HFFc6 (cell line): ENCODE measurements around the gene FGF14. TPM values are rescaled to one million over a fixed set of nuclear protein-coding genes. Genes with fewer than 3 reads are reported as not detected.

ENCODE experiments used
- DNase-seq: peaks from one replicate; pipeline ENCODE4 v3.0.0-alpha.2; 2018
- H3K27ac Mint-ChIP-seq: 2 replicates; pipeline ENCODE4 v1.8.0; 2020; ENCODE audit warnings: mild to moderate bottlenecking, mixed read lengths
- H3K27me3 Mint-ChIP-seq: 2 replicates; pipeline ENCODE4 v1.8.0; 2021; ENCODE audit warnings: mild to moderate bottlenecking, moderate library complexity, mixed read lengths; ENCODE audit not compliant: insufficient read depth
- H3K36me3 Mint-ChIP-seq: 2 replicates; pipeline ENCODE4 v1.8.0; 2021; ENCODE audit warnings: low read depth, mixed read lengths
- H3K4me1 Mint-ChIP-seq: 2 replicates; pipeline ENCODE4 v1.8.0; 2020; ENCODE audit warnings: low read depth, mixed read lengths
- H3K4me3 Mint-ChIP-seq: 2 replicates; pipeline ENCODE4 v1.8.0; 2020; ENCODE audit warnings: mild to moderate bottlenecking, moderate library complexity, mixed read lengths
- H3K9me3 Mint-ChIP-seq: 2 replicates; pipeline ENCODE4 v1.8.0; 2020; ENCODE audit warnings: mild to moderate bottlenecking, mixed read lengths
- CTCF ChIP-seq: fragments of 200-600 bp; sonication (generic); IDR thresholded peaks from 2 replicates; pipeline ENCODE4 v1.5.0; 2021; ENCODE audit warnings: antibody characterized with exemption, mild to moderate bottlenecking
- total RNA-seq, 6 experiments: library from RNA; stranded (reverse); fragmentation: NEBNext Ultra II Directional; extraction: Animal tissue kit (Norgen Biotek cat#: 25700); gene quantifications; 2 replicates in 1 of 6; 3 replicates in 5 of 6; pipeline ENCODE4 v1.2.3, GENCODE V29; 2021

The FGF14 gene
- total RNA-seq, 6 experiments from 2014 or later = 0.02 to 0.03 TPM; not detected in 4

DNA sequence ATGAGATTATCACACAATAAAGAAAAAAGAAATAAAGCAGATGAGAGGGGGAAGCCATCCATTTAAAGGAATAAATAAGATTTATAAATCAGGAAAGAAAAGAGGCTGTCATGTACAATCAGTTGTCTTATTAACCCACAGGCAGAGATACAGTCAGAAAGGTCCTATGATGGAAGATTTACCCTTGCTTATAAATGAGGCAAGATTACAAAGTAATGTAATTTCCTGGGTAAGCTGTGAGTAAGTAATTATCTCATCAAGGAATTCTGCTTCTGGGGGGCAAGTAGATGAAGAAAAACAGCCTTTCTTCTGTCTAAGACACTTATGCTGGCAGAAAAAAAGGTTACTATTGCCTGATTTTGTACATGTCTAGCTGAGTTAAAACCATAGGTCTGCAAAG, 146.4 kb downstream of the FGF14 start:
- Mint-ChIP-seq H3K27ac (no peak overlapping the region), H3K36me3 (peaks cover 8% of the 10 kb centered on the region; the same call in 1 of the 2 replicates), H3K4me3 (no peak overlapping the region), H3K9me3 (peaks cover 50% of the 10 kb centered on the region), H3K4me1 (no peaks in the 10 kb centered on the region), H3K27me3 (no peaks in the 10 kb centered on the region; the same call in 1 of the 2 replicates)
- no peak for DNase-seq
- TF ChIP-seq CTCF = no peak

DNA sequence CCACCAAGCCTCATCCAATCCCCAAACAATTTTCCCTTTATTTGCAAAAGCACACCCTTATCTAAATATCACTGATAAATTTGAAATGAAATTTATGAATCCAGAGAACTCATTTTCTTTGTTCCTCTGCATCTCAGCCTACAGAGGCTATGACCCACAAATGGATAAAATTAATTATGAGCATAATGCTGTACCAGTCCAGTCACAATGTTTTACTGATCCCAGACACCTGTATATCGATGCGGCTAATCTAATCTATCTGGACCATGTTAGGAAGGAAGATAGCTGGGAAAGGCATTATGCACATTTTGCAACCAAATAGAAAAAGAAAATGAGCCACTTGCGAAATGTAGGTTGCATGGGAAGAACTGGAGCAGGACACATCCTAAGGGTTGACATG, 150.0 kb downstream of the FGF14 start:
- Mint-ChIP-seq H3K27me3 (no peaks in the 10 kb centered on the region; the same call in 1 of the 2 replicates), H3K9me3 (peaks cover 41% of the 10 kb centered on the region), H3K36me3 (no peaks in the 10 kb centered on the region), H3K27ac (no peak overlapping the region), H3K4me3 (no peak overlapping the region), H3K4me1 (no peaks in the 10 kb centered on the region)
- no peak for DNase-seq
- no peak for TF ChIP-seq CTCF

- TF ChIP-seq CTCF = no peak
- Mint-ChIP-seq H3K9me3 (peaks cover 30% of the 10 kb centered on the region), H3K36me3 (no peaks in the 10 kb centered on the region), H3K27ac (no peak overlapping the region), H3K4me1 (no peaks in the 10 kb centered on the region), H3K4me3 (no peak overlapping the region), H3K27me3 (no peaks in the 10 kb centered on the region; the same call in 1 of the 2 replicates)
- DNase-seq = no peak
Observed at GRCh38 chr13:102250448-102250847, 151.4 kb downstream of the FGF14 start.

DNA sequence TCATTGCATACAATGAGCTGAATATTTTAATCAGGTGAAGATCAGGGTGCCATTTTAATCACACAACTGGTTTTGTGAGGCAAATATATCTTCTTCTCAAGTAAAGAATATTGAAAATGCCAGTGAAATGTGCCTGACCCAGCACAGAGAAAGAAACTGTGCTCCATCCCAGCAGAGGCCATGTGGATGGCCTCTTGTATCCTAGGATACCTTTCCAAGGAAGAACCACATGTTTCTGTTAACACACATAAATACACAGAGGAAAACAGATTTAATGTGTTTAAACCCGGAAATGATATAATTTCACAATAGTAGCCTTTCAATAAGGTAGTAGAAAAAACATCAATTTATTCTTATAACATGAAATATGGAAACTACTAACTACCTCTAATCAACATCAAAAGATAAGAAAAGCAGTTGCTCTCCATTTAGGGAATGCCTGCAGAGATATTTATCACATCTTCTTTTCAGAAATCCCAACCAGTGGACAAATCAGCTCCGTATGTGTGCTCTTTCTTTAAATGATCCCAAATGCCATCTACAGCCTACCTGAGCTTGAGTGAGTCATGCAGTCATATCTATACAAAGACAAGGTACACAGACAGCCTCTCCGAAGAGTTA, 157.1 kb downstream of the FGF14 start:
- Mint-ChIP-seq H3K4me3 (no peak overlapping the region), H3K36me3 (no peaks in the 10 kb centered on the region; the same call in 1 of the 2 replicates), H3K9me3 (peaks cover 33% of the 10 kb centered on the region), H3K27ac (no peak overlapping the region), H3K27me3 (no peaks in the 10 kb centered on the region), H3K4me1 (no peaks in the 10 kb centered on the region)
- no peak for DNase-seq
- TF ChIP-seq CTCF = no peak

DNA sequence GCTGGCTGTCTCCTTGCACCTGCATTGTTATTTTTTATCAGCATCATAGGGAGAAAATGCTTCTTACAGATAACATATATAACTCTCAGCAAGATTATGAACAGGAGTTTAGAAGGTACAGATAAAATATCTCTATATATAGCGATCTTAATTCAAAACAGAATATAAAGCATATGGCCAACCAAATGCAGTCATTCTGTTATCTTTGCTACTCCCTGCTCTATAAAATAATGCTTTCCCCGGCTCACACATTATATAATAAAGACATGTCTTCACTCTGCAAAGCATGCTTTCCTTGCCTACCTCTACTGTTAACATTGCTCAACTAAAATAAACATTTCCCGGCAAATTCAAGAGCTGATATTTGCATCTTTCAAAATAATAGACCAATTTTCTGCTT, 161.7 kb downstream of the FGF14 start:
- Mint-ChIP-seq H3K36me3 (no peaks in the 10 kb centered on the region; the same call in 1 of the 2 replicates), H3K4me1 (no peaks in the 10 kb centered on the region), H3K9me3 (peaks cover 31% of the 10 kb centered on the region), H3K27me3 (no peaks in the 10 kb centered on the region), H3K4me3 (no peak overlapping the region), H3K27ac (no peak overlapping the region)
- TF ChIP-seq CTCF = no peak
- DNase-seq = no peak
